K562 (cell line): ENCODE measurements around the gene MRPL55. TPM values are rescaled to one million over a fixed set of nuclear protein-coding genes. Genes with fewer than 3 reads are reported as not detected.

Experiments used
- BRD4 ChIP-seq: fragments of 200-600 bp; sonication (generic); IDR thresholded peaks from 2 replicates; pipeline ENCODE4 v1.6.1; 2017; ENCODE audit warnings: inconsistent platforms
- CEBPG ChIP-seq, 3 experiments: fragments of 200-800 bp in 1 of 3; sonication (Bioruptor generic) in 1 of 3; sonication (generic) in 1 of 3; formaldehyde crosslinking in 1 of 3; IDR thresholded peaks in 2 of 3; conservative IDR thresholded peaks in 1 of 3; 2 replicates each; pipeline versions ENCODE4 v1.6.1 to v1.8.0; 2016 to 2022; ENCODE audit warnings: missing compliant biosample characterization in 2 of 3, missing genetic modification characterization in 2 of 3, mild to moderate bottlenecking in 1 of 3, missing genetic modification reagents in 1 of 3
- E2F5 ChIP-seq: sonication (generic); formaldehyde crosslinking; IDR thresholded peaks from 2 replicates; pipeline ENCODE4 v1.8.0; 2022; ENCODE audit warnings: mild to moderate bottlenecking, missing genetic modification reagents
- MITF ChIP-seq: IDR thresholded peaks from 2 replicates; pipeline ENCODE4 v1.6.1; 2014; ENCODE audit warnings: antibody characterized with exemption
- MTA1 ChIP-seq: fragments of 450-650 bp; IDR thresholded peaks from 2 replicates; pipeline ENCODE4 v1.6.1; 2017; ENCODE audit warnings: borderline replicate concordance
- NFRKB ChIP-seq: fragments of 450-650 bp; IDR thresholded peaks from 2 replicates; pipeline ENCODE4 v1.6.1; 2016; ENCODE audit warnings: low read depth
- NR2F6 ChIP-seq: fragments of 450-650 bp; formaldehyde crosslinking; IDR thresholded peaks from 2 replicates; pipeline ENCODE4 v1.4.0; 2020; ENCODE audit warnings: mild to moderate bottlenecking
- PATZ1 ChIP-seq: fragments of 250-450 bp; sonication (Bioruptor Pico); IDR thresholded peaks from 2 replicates; pipeline ENCODE4 v1.5.0; 2020; ENCODE audit warnings: mild to moderate bottlenecking, borderline replicate concordance
- PKNOX1 ChIP-seq: fragments of 450-650 bp; IDR thresholded peaks from 2 replicates; pipeline ENCODE4 v1.6.1; 2016
- POLR2AphosphoS5 ChIP-seq: IDR thresholded peaks from 2 replicates; pipeline ENCODE4 v1.6.1; 2011; ENCODE audit warnings: mild to moderate bottlenecking, low read depth, low read length, moderate library complexity; ENCODE audit not compliant: control insufficient read depth, insufficient read depth
- RNF219 ChIP-seq: fragments of 250-450 bp; sonication (Bioruptor Pico); IDR thresholded peaks from 2 replicates; pipeline ENCODE4 v1.5.0; 2022; ENCODE audit warnings: mild to moderate bottlenecking
- TEAD1 ChIP-seq, 2 experiments: fragments of 450-650 bp in 1 of 2; sonication (generic) in 1 of 2; formaldehyde crosslinking; IDR thresholded peaks; 2 replicates each; pipeline versions ENCODE4 v1.4.0 to v1.8.0; 2020 to 2022; ENCODE audit warnings: mild to moderate bottlenecking in 2 of 2, missing genetic modification reagents in 1 of 2
- THAP7 ChIP-seq: fragments of 250-450 bp; sonication (Bioruptor Pico); IDR thresholded peaks from 2 replicates; pipeline ENCODE4 v1.5.0; 2021
- TOE1 ChIP-seq, 2 experiments: fragments of 450-650 bp in 1 of 2; sonication (generic) in 1 of 2; formaldehyde crosslinking in 1 of 2; IDR thresholded peaks; 2 replicates each; pipeline versions ENCODE4 v1.7.1 to v1.8.0; 2016 to 2022; ENCODE audit warnings: borderline replicate concordance in 2 of 2, mild to moderate bottlenecking in 2 of 2, antibody characterized with exemption in 1 of 2, inconsistent platforms in 1 of 2, low read depth in 1 of 2, missing genetic modification reagents in 1 of 2, moderate library complexity in 1 of 2
- ZNF551 ChIP-seq: fragments of 250-450 bp; sonication (Bioruptor Pico); IDR thresholded peaks from 2 replicates; pipeline ENCODE4 v1.5.0; 2021; ENCODE audit warnings: mild to moderate bottlenecking, moderate library complexity
- ZNF696 ChIP-seq: fragments of 250-450 bp; sonication (Bioruptor Pico); conservative IDR thresholded peaks from 2 replicates; pipeline ENCODE4 v1.4.0; 2020; ENCODE audit warnings: mild to moderate bottlenecking, moderate library complexity
- polyA plus RNA-seq, 8 experiments: library from polyadenylated mRNA; depleted of rRNA in 4 of 8; stranded (reverse) in 5 of 8; unstranded in 3 of 8; fragments of >200 nt; fragmentation: Nextera tagmentation in 2 of 8; fragmentation: Illumina TruSeq in 1 of 8; extraction: Ambion mirVana in 2 of 8; extraction: Trizol in 1 of 8; gene quantifications; 2 replicates each; pipeline versions ENCODE4 v1.2.1 to v1.2.3, GENCODE V29; 2011 to 2014; ENCODE audit warnings: inconsistent platforms in 1 of 8, missing spikeins in 1 of 8
- total RNA-seq, 7 experiments: library from RNA; depleted of rRNA in 6 of 7; stranded (reverse); fragments of >200 nt in 6 of 7; fragmentation: Illumina TruSeq in 2 of 7; extraction: Trizol in 2 of 7; gene quantifications; 2 replicates each; pipeline versions ENCODE4 v1.2.1 to v1.2.3, GENCODE V29; 2011 to 2021; ENCODE audit warnings: low replicate concordance in 1 of 7

MRPL55 gene
- total and polyA plus RNA-seq, 9 of the 15 experiments (the other 6 are each of a cell fraction or from before 2014, with no cell fraction given) = 34.9 to 228 (median 81.0) TPM

- TF ChIP-seq MITF (no peak), POLR2AphosphoS5 (0 out of 2 replicates have a peak, but pooled peaks have one; percentile 6), PKNOX1 (peak; percentile 65), MTA1 (no peak), ZNF696 (CRISPR knock-in tag) (no peak), TOE1 (IDR thresholded peaks at IDR 0.05; ENCODE audit: borderline replicate concordance) (no peak), TOE1 (CRISPR knock-in tag; IDR thresholded peaks at IDR 0.05; ENCODE audit: borderline replicate concordance, low read depth) (no peak), PATZ1 (CRISPR knock-in tag) (no peak), RNF219 (CRISPR knock-in tag) (no peak), NR2F6 (CRISPR knock-in tag) (no peak), E2F5 (CRISPR knock-in tag) (0 out of 2 replicates have a peak, but pooled peaks have one; percentile 10), ZNF551 (CRISPR knock-in tag) (no peak), BRD4 (no peak), NFRKB (no peak), TEAD1 (CRISPR knock-in tag; IDR thresholded peaks at IDR 0.05) (0 out of 4 replicates have a peak, but pooled peaks of 1 of the 2 experiments have one; percentile 19), THAP7 (CRISPR knock-in tag) (no peak), CEBPG (CRISPR knock-in tag; IDR thresholded peaks at IDR 0.05) (no peak), CEBPG (tag; conservative IDR thresholded peaks at IDR 0.05 in 1 of 2, IDR thresholded peaks at IDR 0.05 in 1 of 2) (no peak)
Observed at GRCh38 chr1:228108055-228108690, 926 bp downstream of the MRPL55 start (continued).
